A549 (cell line): ENCODE results near the gene ZSCAN10.
A peak's percentile ranks its signal among the peaks of the same experiment; 100 is the strongest.

Source experiments
- CTCF ChIP-seq: fragments of >200 bp; sonication (Bioruptor Twin); formaldehyde crosslinking; IDR thresholded peaks from 3 replicates; pipeline ENCODE4 v1.5.1; 2016
- FOSB ChIP-seq: fragments of 250-450 bp; sonication (Bioruptor Pico); IDR thresholded peaks from 2 replicates; pipeline ENCODE4 v1.5.0; 2020; ENCODE audit warnings: mild to moderate bottlenecking, moderate library complexity
- HEYL ChIP-seq: fragments of 250-450 bp; sonication (Bioruptor Pico); IDR thresholded peaks from 2 replicates; pipeline ENCODE4 v1.8.0; 2021; ENCODE audit warnings: mild to moderate bottlenecking, moderate library complexity
- MAFK ChIP-seq: fragments of 450-650 bp; IDR thresholded peaks from 2 replicates; pipeline ENCODE4 v1.6.1; 2014; ENCODE audit not compliant: partially characterized antibody
- MAX ChIP-seq: IDR thresholded peaks from 2 replicates; pipeline ENCODE4 v1.6.1; 2012
- MAZ ChIP-seq: fragments of 150-350 bp; IDR thresholded peaks from 2 replicates; pipeline ENCODE4 v1.6.1; 2014; ENCODE audit warnings: antibody characterized with exemption, low read depth, low read length, borderline replicate concordance
- POLR2A ChIP-seq: IDR thresholded peaks from 2 replicates; pipeline ENCODE4 v1.6.1; 2012; ENCODE audit warnings: mild to moderate bottlenecking, low read length
- RFX5 ChIP-seq: fragments of 450-650 bp; IDR thresholded peaks from 2 replicates; pipeline ENCODE4 v1.7.1; 2014; ENCODE audit warnings: antibody characterized with exemption, mild to moderate bottlenecking, moderate library complexity
- RNF2 ChIP-seq: fragments of 200-600 bp; sonication (generic); IDR thresholded peaks from 2 replicates; pipeline ENCODE4 v1.6.1; 2016; ENCODE audit warnings: low read depth, mild to moderate bottlenecking, antibody characterized with exemption, moderate library complexity, borderline replicate concordance
- TP53 ChIP-seq: fragments of 250-450 bp; sonication (Bioruptor Pico); IDR thresholded peaks from 2 replicates; pipeline ENCODE4 v1.5.0; 2021; ENCODE audit warnings: mild to moderate bottlenecking, moderate library complexity

GRCh38 chr16:3095869-3096268, 3.2 kb downstream of the ZSCAN10 start:
- TF ChIP-seq CTCF (peak; percentile 19; the same call in 2 of the 3 replicates), TP53 (CRISPR knock-in tag) (no peak), HEYL (CRISPR knock-in tag) (no peak), POLR2A (no peak), MAX (no peak), RNF2 (no peak), MAZ (no peak), FOSB (CRISPR knock-in tag) (no peak), MAFK (no peak), RFX5 (no peak)
